Retinal pigment epithelial cell (primary cell): ENCODE results near the gene NOTCH4.

Experiments
- DNase-seq: peaks from one replicate; pipeline ENCODE4 v3.0.0-alpha.2; 2010; ENCODE audit warnings: low read depth
- H3K4me3 ChIP-seq: 2 replicates; pipeline ENCODE4 v1.5.1; 2011; ENCODE audit warnings: mild to moderate bottlenecking, low read length, control low read depth, moderate library complexity
- TF ChIP-seq, protein P1 (sequence below): conservative IDR thresholded peaks from 2 replicates; pipeline ENCODE4 v1.5.1; 2011; ENCODE audit warnings: low read depth, low read length, control low read depth, inconsistent platforms

The NOTCH4 gene

DNA sequence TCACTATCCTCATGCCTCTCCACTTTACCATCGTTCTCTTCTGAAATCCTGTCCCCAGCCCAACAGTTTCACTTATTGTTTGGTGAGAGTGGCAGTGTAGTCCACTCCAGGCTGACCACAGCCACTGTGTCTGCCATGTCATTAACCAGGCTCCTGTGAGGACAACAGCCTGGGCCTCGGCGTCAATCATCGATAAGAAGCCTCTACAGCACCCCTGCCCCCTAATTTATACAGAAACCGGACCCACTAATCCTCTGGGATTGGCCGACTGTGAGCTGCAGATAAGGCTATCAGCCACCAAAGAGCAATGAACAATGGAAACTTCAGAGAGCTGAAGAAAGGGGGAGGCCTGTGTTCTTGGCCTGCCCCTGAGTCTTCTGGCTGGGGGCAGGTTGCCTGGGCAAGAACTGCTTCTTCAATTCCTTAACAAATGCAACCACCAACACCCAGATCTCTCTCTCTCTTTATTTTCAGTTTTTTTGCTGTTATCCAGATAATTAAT is 56.1 kb downstream of the NOTCH4 start:
- DNase-seq = no peak
- H3K4me3 ChIP-seq = no peak overlapping the region
- TF ChIP-seq, protein P1, sequence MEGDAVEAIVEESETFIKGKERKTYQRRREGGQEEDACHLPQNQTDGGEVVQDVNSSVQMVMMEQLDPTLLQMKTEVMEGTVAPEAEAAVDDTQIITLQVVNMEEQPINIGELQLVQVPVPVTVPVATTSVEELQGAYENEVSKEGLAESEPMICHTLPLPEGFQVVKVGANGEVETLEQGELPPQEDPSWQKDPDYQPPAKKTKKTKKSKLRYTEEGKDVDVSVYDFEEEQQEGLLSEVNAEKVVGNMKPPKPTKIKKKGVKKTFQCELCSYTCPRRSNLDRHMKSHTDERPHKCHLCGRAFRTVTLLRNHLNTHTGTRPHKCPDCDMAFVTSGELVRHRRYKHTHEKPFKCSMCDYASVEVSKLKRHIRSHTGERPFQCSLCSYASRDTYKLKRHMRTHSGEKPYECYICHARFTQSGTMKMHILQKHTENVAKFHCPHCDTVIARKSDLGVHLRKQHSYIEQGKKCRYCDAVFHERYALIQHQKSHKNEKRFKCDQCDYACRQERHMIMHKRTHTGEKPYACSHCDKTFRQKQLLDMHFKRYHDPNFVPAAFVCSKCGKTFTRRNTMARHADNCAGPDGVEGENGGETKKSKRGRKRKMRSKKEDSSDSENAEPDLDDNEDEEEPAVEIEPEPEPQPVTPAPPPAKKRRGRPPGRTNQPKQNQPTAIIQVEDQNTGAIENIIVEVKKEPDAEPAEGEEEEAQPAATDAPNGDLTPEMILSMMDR = no peak

DNA sequence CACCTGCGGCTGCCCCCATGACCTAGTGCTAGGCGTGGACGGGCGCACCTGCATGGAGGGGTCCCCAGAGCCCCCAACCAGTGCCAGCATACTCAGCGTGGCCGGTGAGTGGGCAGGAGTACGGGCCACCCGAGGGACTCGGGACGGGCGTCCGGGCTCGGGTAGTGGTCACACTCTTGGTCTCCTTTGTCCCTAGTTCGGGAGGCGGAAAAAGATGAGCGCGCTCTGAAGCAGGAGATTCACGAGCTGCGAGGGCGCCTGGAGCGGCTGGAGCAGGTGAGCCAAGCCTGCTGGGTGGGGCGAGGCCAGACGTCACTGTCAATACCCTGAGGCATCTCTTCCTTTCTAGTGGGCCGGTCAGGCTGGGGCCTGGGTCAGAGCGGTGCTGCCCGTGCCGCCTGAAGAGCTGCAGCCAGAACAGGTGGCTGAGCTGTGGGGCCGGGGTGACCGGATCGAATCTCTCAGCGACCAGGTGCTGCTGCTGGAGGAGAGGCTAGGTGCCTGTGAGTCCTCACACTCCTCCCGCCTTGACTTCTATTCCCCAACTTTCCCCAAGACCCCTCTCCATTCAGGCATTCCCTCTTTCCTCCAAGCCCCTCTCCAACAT is 56.6 kb downstream of the NOTCH4 start:
- TF ChIP-seq, protein P1 = no peak
- H3K4me3 ChIP-seq = no peak overlapping the region
- DNase-seq = no peak

DNA sequence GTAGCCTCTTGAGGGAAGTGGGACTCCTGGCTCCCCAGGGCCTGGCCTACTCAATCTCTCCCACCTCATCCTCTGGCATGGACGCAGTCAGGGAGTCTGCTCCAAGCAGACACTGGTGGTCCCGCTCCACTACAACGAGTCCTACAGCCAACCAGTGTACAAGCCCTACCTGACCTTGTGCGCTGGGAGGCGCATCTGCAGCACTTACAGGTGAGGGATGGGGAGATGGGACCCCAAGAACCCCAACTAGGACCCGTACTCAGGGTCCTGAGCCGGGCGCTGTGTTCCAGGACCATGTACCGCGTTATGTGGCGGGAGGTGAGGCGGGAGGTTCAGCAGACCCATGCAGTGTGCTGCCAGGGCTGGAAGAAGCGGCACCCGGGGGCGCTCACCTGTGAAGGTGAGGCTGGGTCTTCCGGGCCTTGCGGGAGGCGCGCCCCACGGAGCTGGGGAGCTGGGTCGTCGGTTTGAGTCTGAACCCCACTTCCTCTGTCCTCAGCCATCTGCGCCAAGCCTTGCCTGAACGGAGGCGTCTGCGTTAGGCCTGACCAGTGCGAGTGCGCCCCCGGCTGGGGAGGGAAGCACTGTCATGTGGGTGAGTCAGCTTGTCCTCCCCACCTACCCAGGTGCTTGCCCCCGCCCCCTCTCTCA is 57.3 kb downstream of the NOTCH4 start:
- DNase-seq = no peak
- H3K4me3 ChIP-seq = no peak overlapping the region
- TF ChIP-seq, protein P1 = peak; percentile 8

DNA sequence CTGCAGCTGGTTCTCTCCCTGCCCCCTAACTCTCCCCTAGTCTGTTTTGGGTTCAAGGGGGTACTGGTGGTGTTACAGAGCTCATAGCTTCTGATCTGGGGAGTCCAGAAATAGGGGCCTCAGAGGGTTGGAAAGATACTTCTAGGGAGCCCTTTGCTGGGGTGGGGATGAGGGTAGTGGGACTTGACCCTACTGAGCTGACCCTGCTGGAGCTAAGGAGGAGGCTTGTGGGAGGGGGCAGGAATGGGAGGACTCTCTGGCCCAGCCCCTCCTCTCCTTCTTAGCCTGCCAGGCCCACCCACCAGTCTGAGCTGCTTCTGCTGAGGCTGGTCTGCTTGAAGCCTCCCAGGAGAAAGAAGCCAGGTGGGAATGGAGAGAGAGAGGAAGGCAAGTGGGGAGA is 59.6 kb downstream of the NOTCH4 start, which contains the start of gene EGFL8:
Gene EGFL8 (plus strand): TSS at position 301 of the 400 bp plus-strand sequence. CDS start 1,571 bp downstream, outside the sequence.
- TF ChIP-seq, protein P1 = no peak
- H3K4me3 ChIP-seq = no peak within 1 kb of the TSS
- DNase-seq = no peak

DNA sequence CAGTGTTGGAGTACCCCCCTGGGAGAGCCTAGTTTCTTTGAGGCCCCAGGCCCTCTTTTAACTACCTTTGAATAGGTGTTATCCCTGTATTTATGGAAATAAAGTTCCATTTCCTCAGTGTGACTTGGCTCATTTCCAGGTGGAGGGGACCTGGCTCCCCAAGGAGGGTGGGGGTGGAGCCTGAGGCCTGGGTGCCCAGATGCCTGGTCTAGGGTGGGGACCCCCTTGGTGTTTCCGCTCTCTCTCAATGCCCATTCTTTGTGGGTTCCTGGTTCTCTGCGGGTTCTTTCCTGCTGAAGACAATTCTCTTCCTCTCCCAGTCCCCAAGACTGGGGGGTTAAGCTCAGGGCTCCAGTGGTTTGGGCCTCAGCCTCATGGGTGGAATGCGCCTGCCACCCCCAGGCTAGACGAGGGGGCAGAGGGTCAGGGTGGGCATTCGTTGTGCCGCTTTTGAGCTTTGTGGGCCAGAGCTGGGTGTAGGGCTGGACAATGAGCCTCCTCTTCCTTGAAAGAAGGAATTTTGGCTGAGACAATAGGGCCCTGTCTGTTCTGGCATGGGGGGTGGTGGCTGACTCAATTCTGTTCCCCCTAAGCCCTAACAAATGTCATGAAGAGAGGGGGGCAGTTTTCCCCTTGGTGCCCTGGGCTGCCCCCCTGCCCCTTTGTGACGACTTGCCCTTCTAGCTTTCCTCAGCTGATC is 60.2 kb downstream of the NOTCH4 start:
- TF ChIP-seq, protein P1 = no peak
- no peak overlapping the region for H3K4me3 ChIP-seq
- DNase-seq = no peak

DNA sequence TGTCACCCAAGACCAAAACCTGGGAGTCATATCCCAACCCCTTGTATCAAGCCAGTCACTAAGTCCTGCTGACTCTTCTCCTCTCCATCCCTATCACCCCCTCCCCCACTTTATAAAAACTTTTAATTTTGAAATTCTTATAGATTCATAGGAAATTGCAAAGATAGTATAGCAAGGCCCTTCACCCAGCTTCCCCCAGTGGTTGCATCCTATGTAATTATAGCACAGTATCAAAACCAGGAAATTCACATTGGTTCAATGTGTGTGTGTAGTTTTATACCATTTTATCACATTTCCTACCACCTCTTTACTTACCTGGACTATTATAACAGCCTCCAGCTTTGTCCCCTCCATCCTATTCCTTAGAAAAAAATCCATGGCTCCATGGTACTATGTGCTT is 65.8 kb downstream of the NOTCH4 start:
- TF ChIP-seq, protein P1 = no peak
- no peak overlapping the region for H3K4me3 ChIP-seq
- DNase-seq = no peak
